Pons (tissue), 1 donor: Measurements from ENCODE around the gene MTPN.

Experiments
- DNase-seq: peaks from one replicate; pipeline ENCODE4 v3.0.0-alpha.2; 2016; ENCODE audit warnings: low spot score

MTPN gene

GRCh38 chr7:135977007-135977741, at the start of gene MTPN:
TSS of gene MTPN (minus strand) at chr7:135977359. CDS start at chr7:135977100, 259 bp downstream.
- DNase-seq: peak; percentile 98

- DNase-seq: no peak
Measured at GRCh38 chr7:136026209-136026608, 49.0 kb upstream of the MTPN start.

- no peak for DNase-seq
Measured at GRCh38 chr7:136023134-136023869, 46.1 kb upstream of the MTPN start.

- DNase-seq: no peak
Measured at GRCh38 chr7:136020556-136020955, 43.4 kb upstream of the MTPN start.

- DNase-seq: no peak
Measured at GRCh38 chr7:136018104-136018503, 40.9 kb upstream of the MTPN start.

- no peak for DNase-seq
Measured at GRCh38 chr7:136016649-136017395, 39.7 kb upstream of the MTPN start.

GRCh38 chr7:136015638-136016037, 38.5 kb upstream of the MTPN start:
- DNase-seq: no peak

GRCh38 chr7:136014659-136015058, 37.5 kb upstream of the MTPN start:
- no peak for DNase-seq

- DNase-seq: no peak
Measured at GRCh38 chr7:136012238-136012637, 35.1 kb upstream of the MTPN start.

GRCh38 chr7:136009488-136010079, 32.4 kb upstream of the MTPN start:
- peak; percentile 59 for DNase-seq

- no peak for DNase-seq
Measured at GRCh38 chr7:136006208-136006607, 29.0 kb upstream of the MTPN start.

- DNase-seq: no peak
Measured at GRCh38 chr7:136004083-136004482, 26.9 kb upstream of the MTPN start.

- DNase-seq: no peak
Measured at GRCh38 chr7:136002802-136003201, 25.6 kb upstream of the MTPN start.

- DNase-seq: no peak
Measured at GRCh38 chr7:136000288-136000913, 23.2 kb upstream of the MTPN start.

- DNase-seq: no peak
Measured at GRCh38 chr7:135998081-135998480, 20.9 kb upstream of the MTPN start.

- no peak for DNase-seq
Measured at GRCh38 chr7:135995748-135996147, 18.6 kb upstream of the MTPN start.

- DNase-seq: no peak
Measured at GRCh38 chr7:135994466-135995205, 17.5 kb upstream of the MTPN start.

GRCh38 chr7:135993950-135994349, 16.8 kb upstream of the MTPN start:
- no peak for DNase-seq

GRCh38 chr7:135991906-135992305, 14.7 kb upstream of the MTPN start:
- DNase-seq: no peak

GRCh38 chr7:135991322-135991721, 14.2 kb upstream of the MTPN start:
- no peak for DNase-seq

- no peak for DNase-seq
Measured at GRCh38 chr7:135990258-135990657, 13.1 kb upstream of the MTPN start.
